ENCODE data around the gene MIA2. TPM values are rescaled to one million over a fixed set of nuclear protein-coding genes. Genes with fewer than 3 reads are reported as not detected.
"Not testable (repeated sequence)": the region's sequence is repeated elsewhere in the genome, so short reads cannot be mapped to it uniquely, and the experiment has no call there.

The MIA2 gene
- total and polyA plus RNA-seq, 8 donors, result 23.6 to 72.4 (median 50.3) TPM

GRCh38 chr14:39186941-39187525 lies 46.7 kb upstream of the MIA2 start:
- intact Hi-C loops (cut with DNase I; ENCODE audit: low total_unique reads), result no loop called here
- WGBS, 5 donors, result 76 to 88% (median 83%) methylated on average over 4 of the region's 4 CpGs
- H3K27me3 ChIP-seq, result no peaks in the 10 kb centered on the region
- H3K27ac ChIP-seq, result no peak overlapping the region
- no peak overlapping the region for H3K4me3 ChIP-seq
- no peaks in the 10 kb centered on the region for H3K9me3 ChIP-seq
- DNase-seq, result no peak
- no peak for TF ChIP-seq CTCF (IDR thresholded peaks at IDR 0.05)
- TF ChIP-seq POLR2AphosphoS5 (IDR thresholded peaks at IDR 0.05), result no peak
- TF ChIP-seq POLR2A (IDR thresholded peaks at IDR 0.05), result no peak
- TF ChIP-seq EP300 (IDR thresholded peaks at IDR 0.05), result no peak
- peaks cover 17 to 34% (median 32%) of the 10 kb centered on the region in 4 donors for H3K36me3 ChIP-seq
- H3K4me1 ChIP-seq, result peaks cover 0 to 11% (median 3%) of the 10 kb centered on the region in 4 donors

GRCh38 chr14:39203659-39204606 lies 29.8 kb upstream of the MIA2 start:
- Histone ChIP-seq H3K9me3 (no peaks in the 10 kb centered on the region), H3K27ac (no peak overlapping the region), H3K27me3 (no peaks in the 10 kb centered on the region), H3K4me1 (no peaks in the 10 kb centered on the region), H3K36me3 (no peaks in the 10 kb centered on the region), H3K4me3 (no peak overlapping the region)
- intact Hi-C loops (cut with DNase I; ENCODE audit: low total_unique reads), result no loop called here
- TF ChIP-seq EP300 (IDR thresholded peaks at IDR 0.05) (no peak), POLR2A (IDR thresholded peaks at IDR 0.05) (no peak), POLR2AphosphoS5 (IDR thresholded peaks at IDR 0.05) (no peak), CTCF (IDR thresholded peaks at IDR 0.05) (no peak)
- DNase-seq, result peak; percentile 41 to 57
- 81 to 85% (median 84%) methylated on average over 4 to 5 of the region's 5 CpGs for WGBS, 5 donors

- H3K9me3 ChIP-seq; H3K4me3 ChIP-seq; intact Hi-C loops (cut with DNase I; ENCODE audit: low total_unique reads); DNase-seq; H3K4me1 ChIP-seq; H3K27ac ChIP-seq; H3K36me3 ChIP-seq; H3K27me3 ChIP-seq: not testable (repeated sequence)
- 79 to 95% (median 92%) methylated on average over 2 of the region's 2 CpGs for WGBS, 5 donors
Measured at GRCh38 chr14:39207430-39207829, 26.3 kb upstream of the MIA2 start.

- intact Hi-C loops (cut with DNase I; ENCODE audit: low total_unique reads), result no loop called here
- 84 to 90% (median 88%) methylated on average over 15 of the region's 15 CpGs for WGBS, 5 donors
- TF ChIP-seq CTCF (IDR thresholded peaks at IDR 0.05) (no peak), EP300 (IDR thresholded peaks at IDR 0.05) (no peak), POLR2A (IDR thresholded peaks at IDR 0.05) (no peak), POLR2AphosphoS5 (IDR thresholded peaks at IDR 0.05) (no peak)
- no peaks in the 10 kb centered on the region for H3K36me3 ChIP-seq
- H3K4me1 ChIP-seq, result no peaks in the 10 kb centered on the region
- no peak for DNase-seq
- no peak overlapping the region for H3K27ac ChIP-seq
- H3K27me3 ChIP-seq, result no peaks in the 10 kb centered on the region
- H3K4me3 ChIP-seq, result no peak overlapping the region
- H3K9me3 ChIP-seq, result no peaks in the 10 kb centered on the region
Measured at GRCh38 chr14:39211109-39211741, 22.5 kb upstream of the MIA2 start.

All from stomach (tissue), 9 donors.